WTC11 (cell line): ENCODE results near the gene UGGT1. TPM values are rescaled to one million over a fixed set of nuclear protein-coding genes. Genes with fewer than 3 reads are reported as not detected.
A peak's percentile ranks its signal among the peaks of the same experiment; 100 is the strongest.

ENCODE experiments used
- ATAC-seq: fragments of 200-7000 bp; cut with Tn5 transposase; 2 replicates; pipeline ENCODE4 v1.10.0; 2021; ENCODE audit warnings: mild to moderate bottlenecking, moderate library complexity
- CTCF ChIA-PET: fragments of 300-600 bp; sonication (Branson Sonifier 250); formaldehyde crosslinking; loops from one replicate; lab custom pipeline; 2021; ENCODE audit warnings: antibody characterized with exemption; lab: Charles Lee
- POLR2A ChIA-PET: fragments of 350-600 bp; sonication (Branson Sonifier 250); formaldehyde crosslinking; loops from one replicate; lab custom pipeline; 2021; ENCODE audit warnings: antibody characterized with exemption; lab: Charles Lee
- DNase-seq: peaks from one replicate; pipeline ENCODE4 v3.0.0; 2021; ENCODE audit warnings: low spot score
- H3K27ac Mint-ChIP-seq: 2 replicates; pipeline ENCODE4 v1.8.0; 2021; ENCODE audit warnings: mixed read lengths
- H3K27me3 Mint-ChIP-seq: 2 replicates; pipeline ENCODE4 v1.8.0; 2021; ENCODE audit warnings: low read depth, mild to moderate bottlenecking, moderate library complexity, mixed read lengths
- H3K36me3 Mint-ChIP-seq: 2 replicates; pipeline ENCODE4 v1.8.0; 2021; ENCODE audit warnings: mixed read lengths
- H3K4me1 Mint-ChIP-seq: 2 replicates; pipeline ENCODE4 v1.8.0; 2022; ENCODE audit warnings: mixed read lengths
- H3K4me3 Mint-ChIP-seq: 2 replicates; pipeline ENCODE4 v1.8.0; 2021; ENCODE audit warnings: mild to moderate bottlenecking, moderate library complexity, mixed read lengths
- H3K9me3 Mint-ChIP-seq: 2 replicates; pipeline ENCODE4 v1.8.0; 2021; ENCODE audit warnings: mixed read lengths
- EMX1 ChIP-seq: fragments of 250-450 bp; sonication (Bioruptor Pico); IDR thresholded peaks from 2 replicates; pipeline ENCODE4 v1.8.0; 2021; ENCODE audit warnings: mild to moderate bottlenecking
- FOXJ3 ChIP-seq: sonication (generic); formaldehyde crosslinking; IDR thresholded peaks from 2 replicates; pipeline ENCODE4 v1.9.0; 2021; ENCODE audit warnings: missing genetic modification reagents, mild to moderate bottlenecking, borderline replicate concordance
- GABPB1 ChIP-seq: sonication (generic); formaldehyde crosslinking; IDR thresholded peaks from 2 replicates; pipeline ENCODE4 v1.8.1; 2023; ENCODE audit warnings: mild to moderate bottlenecking, missing genetic modification reagents
- GRHL2 ChIP-seq: fragments of 250-450 bp; sonication (Bioruptor Pico); IDR thresholded peaks from 2 replicates; pipeline ENCODE4 v1.8.0; 2022; ENCODE audit warnings: mild to moderate bottlenecking, moderate library complexity; ENCODE audit not compliant: insufficient replicate concordance, severe bottlenecking
- HMGA2 ChIP-seq: fragments of 250-450 bp; sonication (Bioruptor Pico); IDR thresholded peaks from 2 replicates; pipeline ENCODE4 v1.4.0; 2021; ENCODE audit warnings: mild to moderate bottlenecking, moderate library complexity
- KAT7 ChIP-seq: sonication (generic); formaldehyde crosslinking; IDR thresholded peaks from 2 replicates; pipeline ENCODE4 v1.8.1; 2023; ENCODE audit warnings: missing genetic modification reagents, mild to moderate bottlenecking, borderline replicate concordance
- MYBL2 ChIP-seq: sonication (generic); formaldehyde crosslinking; IDR thresholded peaks from 2 replicates; pipeline ENCODE4 v1.8.1; 2023; ENCODE audit warnings: mild to moderate bottlenecking, moderate library complexity, missing genetic modification reagents
- NR2C2 ChIP-seq: sonication (generic); formaldehyde crosslinking; IDR thresholded peaks from 2 replicates; pipeline ENCODE4 v1.8.0; 2022; ENCODE audit warnings: mild to moderate bottlenecking, missing genetic modification reagents
- PRRX2 ChIP-seq: fragments of 250-450 bp; sonication (Bioruptor Pico); IDR thresholded peaks from 2 replicates; pipeline ENCODE4 v1.8.0; 2021; ENCODE audit warnings: mild to moderate bottlenecking
- RELA ChIP-seq: sonication (generic); formaldehyde crosslinking; IDR thresholded peaks from 2 replicates; pipeline ENCODE4 v1.8.1; 2022; ENCODE audit warnings: missing genetic modification reagents, mild to moderate bottlenecking, borderline replicate concordance
- SMAD4 ChIP-seq: sonication (generic); formaldehyde crosslinking; IDR thresholded peaks from 2 replicates; pipeline ENCODE4 v1.8.0; 2022; ENCODE audit warnings: mild to moderate bottlenecking, missing genetic modification reagents
- SOX15 ChIP-seq: fragments of 250-450 bp; sonication (Bioruptor Pico); IDR thresholded peaks from 2 replicates; pipeline ENCODE4 v1.9.0; 2021; ENCODE audit warnings: mild to moderate bottlenecking
- SP1 ChIP-seq: sonication (generic); formaldehyde crosslinking; conservative IDR thresholded peaks from 2 replicates; pipeline ENCODE4 v1.8.1; 2022; ENCODE audit warnings: missing genetic modification reagents
- TCF7 ChIP-seq: sonication (generic); formaldehyde crosslinking; IDR thresholded peaks from 2 replicates; pipeline ENCODE4 v1.8.0; 2022; ENCODE audit warnings: mild to moderate bottlenecking, low read depth, missing genetic modification reagents, moderate library complexity
- ZNF121 ChIP-seq: sonication (generic); formaldehyde crosslinking; IDR thresholded peaks from 2 replicates; pipeline ENCODE4 v1.8.0; 2023; ENCODE audit warnings: missing genetic modification reagents
- total RNA-seq: library from RNA; stranded (reverse); gene quantifications from 3 replicates; pipeline ENCODE4 v1.2.3, GENCODE V29; 2021
- TF ChIP-seq, protein P1 (sequence below): sonication (generic); formaldehyde crosslinking; IDR thresholded peaks from 2 replicates; pipeline ENCODE4 v1.8.1; 2022; ENCODE audit warnings: mild to moderate bottlenecking, moderate library complexity, missing genetic modification reagents
- TF ChIP-seq, protein P2 (sequence below): sonication (generic); formaldehyde crosslinking; IDR thresholded peaks from 2 replicates; pipeline ENCODE4 v1.8.1; 2023; ENCODE audit warnings: mild to moderate bottlenecking, missing genetic modification reagents
- TF ChIP-seq, protein P3 (sequence below): sonication (generic); formaldehyde crosslinking; IDR thresholded peaks from 2 replicates; pipeline ENCODE4 v1.8.0; 2022; ENCODE audit warnings: mild to moderate bottlenecking, missing genetic modification reagents
- TF ChIP-seq, protein P4 (sequence below): fragments of 250-450 bp; sonication (Bioruptor Pico); IDR thresholded peaks from 2 replicates; pipeline ENCODE4 v1.9.0; 2021; ENCODE audit warnings: mild to moderate bottlenecking, borderline replicate concordance
- TF ChIP-seq, protein P5 (sequence below): sonication (generic); formaldehyde crosslinking; IDR thresholded peaks from 2 replicates; pipeline ENCODE4 v1.8.1; 2023; ENCODE audit warnings: mild to moderate bottlenecking, missing genetic modification reagents

UGGT1 gene
- total RNA-seq, 1 experiment from 2014 or later: 57.9 TPM

DNA sequence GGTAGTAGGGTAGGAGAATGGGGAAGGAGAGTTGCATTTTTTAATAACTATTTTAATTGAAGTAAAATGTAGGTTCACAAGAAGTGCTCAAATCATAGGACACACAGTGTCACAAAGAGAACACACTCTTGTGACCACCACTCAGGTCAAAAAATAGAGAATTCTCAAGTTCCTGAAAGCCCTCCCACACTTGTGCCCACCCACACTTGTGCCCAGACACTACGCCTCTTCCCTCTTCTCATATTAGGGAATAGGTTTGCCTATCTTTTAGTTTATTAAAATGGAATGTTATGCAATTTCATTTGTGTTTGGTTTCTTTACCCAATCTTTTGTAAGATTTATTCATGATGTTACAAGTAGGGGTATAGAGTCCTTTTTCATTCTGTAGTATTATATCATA is 67.2 kb downstream of the UGGT1 start:
- no peak overlapping the region for H3K27ac Mint-ChIP-seq

DNA sequence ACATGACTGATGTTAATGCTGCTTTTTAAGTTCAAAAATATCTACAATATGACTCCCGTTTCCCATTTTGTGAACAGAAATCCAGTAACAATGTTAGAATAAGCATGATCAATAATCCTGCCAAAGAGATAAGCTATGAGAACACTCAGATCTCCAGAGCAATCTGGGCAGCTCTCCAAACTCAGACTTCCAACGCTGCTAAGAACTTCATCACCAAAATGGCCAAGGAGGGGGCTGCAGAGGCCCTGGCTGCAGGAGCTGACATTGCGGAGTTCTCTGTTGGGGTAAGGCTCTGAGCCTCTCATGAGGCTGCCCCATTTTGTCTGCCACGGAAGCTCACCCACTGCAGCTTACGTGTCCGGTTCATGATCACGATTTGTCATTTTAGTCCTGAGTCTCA is 68.4 kb downstream of the UGGT1 start:
- no peak for ATAC-seq
- no peaks in the 10 kb centered on the region for H3K4me1 Mint-ChIP-seq

More for the DNA sequence above, 67.2 kb downstream of the UGGT1 start:
- Mint-ChIP-seq H3K27me3 (no peaks in the 10 kb centered on the region), H3K36me3 (peaks cover 38% of the 10 kb centered on the region), H3K4me1 (no peaks in the 10 kb centered on the region), H3K4me3 (no peak overlapping the region), H3K9me3 (no peaks in the 10 kb centered on the region)
- DNase-seq (no peak), ATAC-seq (no peak)
- TF ChIP-seq FOXJ3 (CRISPR knock-in tag) (no peak), MYBL2 (CRISPR knock-in tag) (no peak), SP1 (CRISPR knock-in tag) (no peak), PRRX2 (no peak), HMGA2 (no peak), GRHL2 (CRISPR knock-in tag) (no peak), RELA (no peak), KAT7 (CRISPR knock-in tag) (no peak), NR2C2 (CRISPR knock-in tag) (no peak), TCF7 (no peak), SMAD4 (CRISPR knock-in tag) (no peak)
- TF ChIP-seq, protein P1, sequence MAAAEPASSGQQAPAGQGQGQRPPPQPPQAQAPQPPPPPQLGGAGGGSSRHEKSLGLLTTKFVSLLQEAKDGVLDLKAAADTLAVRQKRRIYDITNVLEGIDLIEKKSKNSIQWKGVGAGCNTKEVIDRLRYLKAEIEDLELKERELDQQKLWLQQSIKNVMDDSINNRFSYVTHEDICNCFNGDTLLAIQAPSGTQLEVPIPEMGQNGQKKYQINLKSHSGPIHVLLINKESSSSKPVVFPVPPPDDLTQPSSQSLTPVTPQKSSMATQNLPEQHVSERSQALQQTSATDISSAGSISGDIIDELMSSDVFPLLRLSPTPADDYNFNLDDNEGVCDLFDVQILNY (CRISPR knock-in tag): no peak
- TF ChIP-seq, protein P2, sequence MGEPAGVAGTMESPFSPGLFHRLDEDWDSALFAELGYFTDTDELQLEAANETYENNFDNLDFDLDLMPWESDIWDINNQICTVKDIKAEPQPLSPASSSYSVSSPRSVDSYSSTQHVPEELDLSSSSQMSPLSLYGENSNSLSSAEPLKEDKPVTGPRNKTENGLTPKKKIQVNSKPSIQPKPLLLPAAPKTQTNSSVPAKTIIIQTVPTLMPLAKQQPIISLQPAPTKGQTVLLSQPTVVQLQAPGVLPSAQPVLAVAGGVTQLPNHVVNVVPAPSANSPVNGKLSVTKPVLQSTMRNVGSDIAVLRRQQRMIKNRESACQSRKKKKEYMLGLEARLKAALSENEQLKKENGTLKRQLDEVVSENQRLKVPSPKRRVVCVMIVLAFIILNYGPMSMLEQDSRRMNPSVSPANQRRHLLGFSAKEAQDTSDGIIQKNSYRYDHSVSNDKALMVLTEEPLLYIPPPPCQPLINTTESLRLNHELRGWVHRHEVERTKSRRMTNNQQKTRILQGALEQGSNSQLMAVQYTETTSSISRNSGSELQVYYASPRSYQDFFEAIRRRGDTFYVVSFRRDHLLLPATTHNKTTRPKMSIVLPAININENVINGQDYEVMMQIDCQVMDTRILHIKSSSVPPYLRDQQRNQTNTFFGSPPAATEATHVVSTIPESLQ (CRISPR knock-in tag): no peak
- TF ChIP-seq, protein P3, sequence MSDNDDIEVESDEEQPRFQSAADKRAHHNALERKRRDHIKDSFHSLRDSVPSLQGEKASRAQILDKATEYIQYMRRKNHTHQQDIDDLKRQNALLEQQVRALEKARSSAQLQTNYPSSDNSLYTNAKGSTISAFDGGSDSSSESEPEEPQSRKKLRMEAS (CRISPR knock-in tag): no peak
- ChIA-PET POLR2A (no interaction called here), CTCF (no interaction called here)

DNA sequence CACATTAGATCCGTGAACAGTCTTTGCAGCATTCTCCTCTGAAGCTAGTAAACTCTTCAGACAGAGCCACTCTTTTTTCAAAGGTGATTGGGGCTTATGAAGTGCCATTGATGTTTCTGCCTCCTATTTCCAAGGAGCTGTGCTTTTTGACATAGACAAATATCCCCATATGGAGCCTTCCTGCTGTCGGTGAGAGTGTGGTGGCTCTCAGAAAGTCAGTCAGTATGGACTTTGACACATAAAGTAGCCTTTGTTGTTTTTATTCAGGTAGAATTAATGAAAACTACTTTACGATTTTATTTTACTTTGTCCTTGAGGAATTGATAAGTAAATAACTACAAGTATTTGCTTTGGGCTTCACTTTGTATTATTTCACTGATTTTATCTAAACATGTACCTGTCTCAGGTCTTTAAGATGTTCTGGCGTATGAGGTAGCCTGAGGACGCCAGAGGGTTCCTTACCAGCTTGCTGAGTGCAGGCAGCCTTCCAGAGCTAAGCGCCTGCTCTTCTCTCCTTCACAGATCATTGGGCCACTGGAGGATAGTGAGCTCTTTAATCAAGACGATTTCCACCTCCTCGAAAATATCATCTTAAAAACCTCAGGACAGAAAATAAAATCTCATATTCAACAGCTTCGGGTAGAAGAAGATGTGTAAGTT is 69.7 kb downstream of the UGGT1 start:
- H3K36me3 Mint-ChIP-seq: peaks cover 40% of the 10 kb centered on the region
- POLR2A ChIA-PET: interaction anchor here (0.6 kb wide), 1 partner anchor 686 kb away, joined by 8 read pairs; no protein-coding TSS in a partner anchor
- ATAC-seq (no peak), DNase-seq (no peak)
- TF ChIP-seq, protein P3 (CRISPR knock-in tag): no peak
- TF ChIP-seq GABPB1 (CRISPR knock-in tag): no peak
- H3K4me3 Mint-ChIP-seq: no peak overlapping the region
- 0 out of 2 replicates have a peak overlapping the region, but pooled peaks have one; percentile 12 for H3K27ac Mint-ChIP-seq
- no peaks in the 10 kb centered on the region for H3K27me3 Mint-ChIP-seq
- H3K4me1 Mint-ChIP-seq: no peaks in the 10 kb centered on the region
- CTCF ChIA-PET: no interaction called here
- H3K9me3 Mint-ChIP-seq: no peaks in the 10 kb centered on the region

More for the DNA sequence above, 68.4 kb downstream of the UGGT1 start:
- TF ChIP-seq EMX1 (CRISPR knock-in tag) (no peak), ZNF121 (CRISPR knock-in tag) (no peak), SOX15 (CRISPR knock-in tag) (no peak)
- POLR2A ChIA-PET: no interaction called here
- CTCF ChIA-PET: interaction anchor here (1.0 kb wide), 1 partner anchor 96 kb away, joined by 4 read pairs; no protein-coding TSS in a partner anchor
- Mint-ChIP-seq H3K36me3 (peaks cover 36% of the 10 kb centered on the region), H3K9me3 (no peaks in the 10 kb centered on the region), H3K27me3 (no peaks in the 10 kb centered on the region), H3K27ac (no peak overlapping the region), H3K4me3 (no peak overlapping the region)
- DNase-seq: no peak

DNA sequence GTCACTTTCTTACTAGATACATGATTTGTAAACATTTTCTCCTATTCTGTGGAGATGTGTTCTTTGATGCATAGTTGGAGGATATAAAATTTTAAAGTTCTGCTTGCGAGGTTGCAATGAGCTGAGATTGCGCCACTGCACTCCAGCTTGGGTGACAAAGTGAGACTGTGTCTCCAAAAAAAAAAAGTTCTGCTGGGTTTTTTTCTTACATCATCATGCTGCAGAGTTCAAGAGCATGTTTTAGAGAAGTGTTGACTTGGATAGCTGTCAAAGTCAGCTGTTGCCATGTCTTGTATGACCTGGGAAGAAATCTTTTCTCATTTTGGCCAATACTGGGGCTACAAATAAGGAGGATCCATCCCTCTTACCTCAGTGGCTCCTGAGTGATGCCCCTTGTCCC is 71.3 kb downstream of the UGGT1 start:
- no peak for DNase-seq
- Mint-ChIP-seq H3K4me3 (no peak overlapping the region), H3K36me3 (peaks cover 48% of the 10 kb centered on the region), H3K9me3 (no peaks in the 10 kb centered on the region), H3K27me3 (no peaks in the 10 kb centered on the region), H3K4me1 (no peaks in the 10 kb centered on the region), H3K27ac (no peak overlapping the region)
- ATAC-seq: no peak
- ChIA-PET CTCF (no interaction called here), POLR2A (no interaction called here)
- TF ChIP-seq, protein P4, sequence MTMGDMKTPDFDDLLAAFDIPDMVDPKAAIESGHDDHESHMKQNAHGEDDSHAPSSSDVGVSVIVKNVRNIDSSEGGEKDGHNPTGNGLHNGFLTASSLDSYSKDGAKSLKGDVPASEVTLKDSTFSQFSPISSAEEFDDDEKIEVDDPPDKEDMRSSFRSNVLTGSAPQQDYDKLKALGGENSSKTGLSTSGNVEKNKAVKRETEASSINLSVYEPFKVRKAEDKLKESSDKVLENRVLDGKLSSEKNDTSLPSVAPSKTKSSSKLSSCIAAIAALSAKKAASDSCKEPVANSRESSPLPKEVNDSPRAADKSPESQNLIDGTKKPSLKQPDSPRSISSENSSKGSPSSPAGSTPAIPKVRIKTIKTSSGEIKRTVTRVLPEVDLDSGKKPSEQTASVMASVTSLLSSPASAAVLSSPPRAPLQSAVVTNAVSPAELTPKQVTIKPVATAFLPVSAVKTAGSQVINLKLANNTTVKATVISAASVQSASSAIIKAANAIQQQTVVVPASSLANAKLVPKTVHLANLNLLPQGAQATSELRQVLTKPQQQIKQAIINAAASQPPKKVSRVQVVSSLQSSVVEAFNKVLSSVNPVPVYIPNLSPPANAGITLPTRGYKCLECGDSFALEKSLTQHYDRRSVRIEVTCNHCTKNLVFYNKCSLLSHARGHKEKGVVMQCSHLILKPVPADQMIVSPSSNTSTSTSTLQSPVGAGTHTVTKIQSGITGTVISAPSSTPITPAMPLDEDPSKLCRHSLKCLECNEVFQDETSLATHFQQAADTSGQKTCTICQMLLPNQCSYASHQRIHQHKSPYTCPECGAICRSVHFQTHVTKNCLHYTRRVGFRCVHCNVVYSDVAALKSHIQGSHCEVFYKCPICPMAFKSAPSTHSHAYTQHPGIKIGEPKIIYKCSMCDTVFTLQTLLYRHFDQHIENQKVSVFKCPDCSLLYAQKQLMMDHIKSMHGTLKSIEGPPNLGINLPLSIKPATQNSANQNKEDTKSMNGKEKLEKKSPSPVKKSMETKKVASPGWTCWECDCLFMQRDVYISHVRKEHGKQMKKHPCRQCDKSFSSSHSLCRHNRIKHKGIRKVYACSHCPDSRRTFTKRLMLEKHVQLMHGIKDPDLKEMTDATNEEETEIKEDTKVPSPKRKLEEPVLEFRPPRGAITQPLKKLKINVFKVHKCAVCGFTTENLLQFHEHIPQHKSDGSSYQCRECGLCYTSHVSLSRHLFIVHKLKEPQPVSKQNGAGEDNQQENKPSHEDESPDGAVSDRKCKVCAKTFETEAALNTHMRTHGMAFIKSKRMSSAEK: no peak
- TF ChIP-seq, protein P5, sequence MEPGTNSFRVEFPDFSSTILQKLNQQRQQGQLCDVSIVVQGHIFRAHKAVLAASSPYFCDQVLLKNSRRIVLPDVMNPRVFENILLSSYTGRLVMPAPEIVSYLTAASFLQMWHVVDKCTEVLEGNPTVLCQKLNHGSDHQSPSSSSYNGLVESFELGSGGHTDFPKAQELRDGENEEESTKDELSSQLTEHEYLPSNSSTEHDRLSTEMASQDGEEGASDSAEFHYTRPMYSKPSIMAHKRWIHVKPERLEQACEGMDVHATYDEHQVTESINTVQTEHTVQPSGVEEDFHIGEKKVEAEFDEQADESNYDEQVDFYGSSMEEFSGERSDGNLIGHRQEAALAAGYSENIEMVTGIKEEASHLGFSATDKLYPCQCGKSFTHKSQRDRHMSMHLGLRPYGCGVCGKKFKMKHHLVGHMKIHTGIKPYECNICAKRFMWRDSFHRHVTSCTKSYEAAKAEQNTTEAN (CRISPR knock-in tag): no peak
